Muscle layer of duodenum (tissue), 2 donors: ENCODE measurements around the gene CARD6.
A peak's percentile ranks its signal among the peaks of the same experiment; 100 is the strongest.
"Not testable (repeated sequence)": the region's sequence is repeated elsewhere in the genome, so short reads cannot be mapped to it uniquely, and the experiment has no call there.

Source experiments
- H3K27ac ChIP-seq: one replicate; pipeline ENCODE4 v1.7.0; 2013; ENCODE audit warnings: mild to moderate bottlenecking, low read length
- H3K27me3 ChIP-seq: one replicate; pipeline ENCODE4 v1.7.0; 2013; ENCODE audit warnings: low read depth, mild to moderate bottlenecking, control low read depth, low read length
- H3K36me3 ChIP-seq, 2 donors: one replicate each; pipeline ENCODE4 v1.7.0; 2013; ENCODE audit warnings: low read length in 2 of 2, control low read depth in 1 of 2, mild to moderate bottlenecking in 1 of 2; ENCODE audit not compliant: insufficient read depth in 2 of 2, control insufficient read depth in 1 of 2
- H3K4me1 ChIP-seq, 2 donors: one replicate each; pipeline ENCODE4 v1.7.0; 2013; ENCODE audit warnings: low read length in 2 of 2, mild to moderate bottlenecking in 2 of 2, control low read depth in 1 of 2, moderate library complexity in 1 of 2; ENCODE audit not compliant: insufficient read depth in 2 of 2, control insufficient read depth in 1 of 2
- H3K4me3 ChIP-seq, 2 donors: one replicate each; pipeline ENCODE4 v1.7.0; 2013; ENCODE audit warnings: low read length in 2 of 2, low read depth in 1 of 2, mild to moderate bottlenecking in 1 of 2
- H3K9me3 ChIP-seq, 2 donors: one replicate each; pipeline ENCODE4 v1.7.0; 2013; ENCODE audit warnings: low read length in 2 of 2, control low read depth in 1 of 2, mild to moderate bottlenecking in 1 of 2; ENCODE audit not compliant: control insufficient read depth in 1 of 2
- donor health status: healthy.

The CARD6 gene, protein sequence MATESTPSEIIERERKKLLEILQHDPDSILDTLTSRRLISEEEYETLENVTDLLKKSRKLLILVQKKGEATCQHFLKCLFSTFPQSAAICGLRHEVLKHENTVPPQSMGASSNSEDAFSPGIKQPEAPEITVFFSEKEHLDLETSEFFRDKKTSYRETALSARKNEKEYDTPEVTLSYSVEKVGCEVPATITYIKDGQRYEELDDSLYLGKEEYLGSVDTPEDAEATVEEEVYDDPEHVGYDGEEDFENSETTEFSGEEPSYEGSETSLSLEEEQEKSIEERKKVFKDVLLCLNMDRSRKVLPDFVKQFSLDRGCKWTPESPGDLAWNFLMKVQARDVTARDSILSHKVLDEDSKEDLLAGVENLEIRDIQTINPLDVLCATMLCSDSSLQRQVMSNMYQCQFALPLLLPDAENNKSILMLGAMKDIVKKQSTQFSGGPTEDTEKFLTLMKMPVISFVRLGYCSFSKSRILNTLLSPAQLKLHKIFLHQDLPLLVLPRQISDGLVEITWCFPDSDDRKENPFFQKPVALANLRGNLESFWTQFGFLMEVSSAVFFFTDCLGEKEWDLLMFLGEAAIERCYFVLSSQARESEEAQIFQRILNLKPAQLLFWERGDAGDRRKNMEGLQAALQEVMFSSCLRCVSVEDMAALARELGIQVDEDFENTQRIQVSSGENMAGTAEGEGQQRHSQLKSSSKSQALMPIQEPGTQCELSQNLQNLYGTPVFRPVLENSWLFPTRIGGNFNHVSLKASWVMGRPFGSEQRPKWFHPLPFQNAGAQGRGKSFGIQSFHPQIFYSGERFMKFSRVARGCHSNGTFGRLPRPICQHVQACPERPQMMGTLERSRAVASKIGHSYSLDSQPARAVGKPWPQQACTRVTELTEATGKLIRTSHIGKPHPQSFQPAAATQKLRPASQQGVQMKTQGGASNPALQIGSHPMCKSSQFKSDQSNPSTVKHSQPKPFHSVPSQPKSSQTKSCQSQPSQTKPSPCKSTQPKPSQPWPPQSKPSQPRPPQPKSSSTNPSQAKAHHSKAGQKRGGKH

GRCh38 chr5:40841068-40841805, at the start of gene CARD6:
TSS of gene CARD6 (plus strand) at chr5:40841367. CDS start at chr5:40841383, 16 bp downstream.
- no peaks in the 10 kb centered on the region for H3K4me1 ChIP-seq
- H3K36me3 ChIP-seq, result peaks cover 0 to 5% of the 10 kb centered on the region in 2 donors
- peak within 1 kb of the TSS; percentile 97 for H3K27ac ChIP-seq
- no peaks in the 10 kb centered on the region for H3K9me3 ChIP-seq
- H3K27me3 ChIP-seq, result no peaks in the 10 kb centered on the region
- H3K4me3 ChIP-seq, result peak within 1 kb of the TSS; percentile 49 to 93

GRCh38 chr5:40791715-40792139, 49.4 kb upstream of the CARD6 start:
- no peaks in the 10 kb centered on the region for H3K27me3 ChIP-seq
- H3K4me1 ChIP-seq, result peaks cover 9 to 14% of the 10 kb centered on the region in 2 donors
- peaks cover 0 to 9% of the 10 kb centered on the region in 2 donors for H3K36me3 ChIP-seq
- no peaks in the 10 kb centered on the region for H3K9me3 ChIP-seq
- no peak overlapping the region for H3K27ac ChIP-seq
- no peak overlapping the region for H3K4me3 ChIP-seq

DNA sequence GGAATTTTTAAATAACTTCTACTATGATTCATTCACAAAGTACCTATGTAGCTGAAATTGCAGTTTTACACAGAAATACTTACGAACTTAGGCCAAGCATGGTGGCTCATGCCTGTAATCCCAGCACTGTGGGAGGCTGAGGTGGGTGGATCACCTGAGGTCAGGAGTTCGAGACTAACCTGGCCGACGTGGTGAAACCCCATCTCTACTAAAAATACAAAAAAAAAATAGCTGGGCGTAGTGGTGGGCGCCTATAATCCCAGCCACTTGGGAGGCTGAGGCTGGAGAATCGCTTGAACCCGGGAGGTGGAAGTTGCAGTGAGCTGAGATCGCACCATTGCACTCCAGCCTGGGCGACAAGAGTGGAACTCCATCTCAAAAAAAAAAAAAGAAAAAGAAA, 48.5 kb upstream of the CARD6 start:
- H3K4me1 ChIP-seq, result peaks cover 14% of the 10 kb centered on the region in 2 donors
- not testable (repeated sequence) for H3K27ac ChIP-seq, H3K4me3 ChIP-seq, H3K36me3 ChIP-seq, H3K27me3 ChIP-seq, H3K9me3 ChIP-seq

GRCh38 chr5:40794340-40794739, 46.8 kb upstream of the CARD6 start:
- H3K9me3 ChIP-seq, H3K27me3 ChIP-seq, H3K36me3 ChIP-seq, H3K4me3 ChIP-seq, H3K27ac ChIP-seq: not testable (repeated sequence)
- H3K4me1 ChIP-seq, result peaks cover 14% of the 10 kb centered on the region in 2 donors

- H3K4me3 ChIP-seq, H3K27ac ChIP-seq, H3K9me3 ChIP-seq, H3K36me3 ChIP-seq, H3K27me3 ChIP-seq: not testable (repeated sequence)
- peaks cover 14% of the 10 kb centered on the region in 2 donors for H3K4me1 ChIP-seq
Measured at GRCh38 chr5:40794877-40795276, 46.3 kb upstream of the CARD6 start.

DNA sequence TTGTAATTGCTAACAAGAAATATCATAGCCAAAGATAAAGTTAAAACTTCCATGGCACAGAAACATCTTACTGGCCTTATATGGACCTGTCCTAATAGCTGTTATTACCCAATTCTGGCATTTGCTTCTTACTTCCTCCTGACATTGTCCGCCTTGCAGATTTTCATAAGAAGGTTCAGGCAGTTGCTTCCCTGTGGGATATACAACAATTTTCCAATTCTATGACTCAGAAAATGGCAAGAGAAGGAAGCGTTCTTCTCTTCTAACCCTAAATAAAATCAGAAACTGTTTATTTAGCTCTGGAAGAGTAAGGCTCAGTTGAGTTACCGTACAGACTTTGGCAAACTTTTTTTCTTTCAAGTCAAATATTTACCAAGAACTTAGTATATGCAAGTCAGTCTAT, 44.7 kb upstream of the CARD6 start:
- Histone ChIP-seq H3K27ac (peak overlapping the region; percentile 86), H3K4me1 (peaks cover 9 to 14% of the 10 kb centered on the region in 2 donors)

GRCh38 chr5:40797273-40798011, 43.7 kb upstream of the CARD6 start:
- peaks cover 7 to 14% of the 10 kb centered on the region in 2 donors for H3K4me1 ChIP-seq
- H3K36me3 ChIP-seq, result no peaks in the 10 kb centered on the region
- peak overlapping the region; percentile 86 for H3K27ac ChIP-seq
- peak overlapping the region; percentile 86 to 96 for H3K4me3 ChIP-seq
- no peaks in the 10 kb centered on the region for H3K9me3 ChIP-seq
- H3K27me3 ChIP-seq, result no peaks in the 10 kb centered on the region

More for the DNA sequence above, 44.7 kb upstream of the CARD6 start:
- H3K4me3 ChIP-seq, result peak overlapping the region; percentile 86 to 96
- H3K9me3 ChIP-seq, result no peaks in the 10 kb centered on the region
- no peaks in the 10 kb centered on the region for H3K36me3 ChIP-seq
- H3K27me3 ChIP-seq, result no peaks in the 10 kb centered on the region

DNA sequence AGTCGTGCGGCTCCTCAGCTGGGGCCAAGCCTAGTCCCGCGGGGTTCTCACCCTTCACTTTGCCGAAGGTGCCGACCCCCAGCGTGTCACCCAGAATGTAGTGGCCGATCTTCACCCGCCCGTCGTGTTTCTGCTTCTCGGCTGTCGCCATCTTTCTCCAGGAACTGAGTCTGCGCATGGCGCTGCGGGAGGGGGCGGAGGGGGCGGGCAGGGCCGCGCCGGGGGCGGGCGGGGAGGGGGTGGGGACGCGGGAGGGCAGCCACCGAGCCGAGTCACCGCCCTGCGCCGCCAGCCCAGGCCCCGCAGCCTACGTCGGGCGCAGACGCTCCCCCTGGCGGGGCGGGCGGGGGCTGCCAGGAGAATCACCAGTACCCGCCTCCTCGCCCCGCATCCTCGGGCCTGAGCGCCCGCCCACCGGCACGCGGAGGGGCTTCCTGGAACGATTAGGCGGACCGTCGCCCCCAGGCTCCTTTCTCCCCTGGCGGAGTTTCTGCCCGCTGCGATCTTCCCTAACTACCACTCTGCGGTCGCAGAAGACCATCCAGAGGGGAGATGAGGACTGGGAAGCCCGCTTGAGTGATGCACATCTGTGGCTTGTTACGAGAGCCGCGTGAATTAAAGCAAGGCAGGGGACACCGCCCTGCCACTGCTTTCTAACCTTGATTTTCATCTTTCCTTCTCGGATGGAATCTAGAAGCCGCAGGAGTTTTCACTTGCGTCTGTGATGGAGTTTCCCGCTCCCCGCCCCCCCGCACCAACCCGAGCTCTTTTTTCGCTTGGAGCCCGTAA, 43.0 kb upstream of the CARD6 start, which contains the start of gene PRKAA1:
TSS of gene PRKAA1 (minus strand) at position 363 of the 789 bp plus-strand sequence. CDS start at position 178, 185 bp downstream.
- H3K4me1 ChIP-seq, result peaks cover 7 to 14% of the 10 kb centered on the region in 2 donors

GRCh38 chr5:40798801-40799210, 42.4 kb upstream of the CARD6 start:
- Histone ChIP-seq H3K4me3 (peak overlapping the region; percentile 76 to 86), H3K4me1 (peaks cover 7 to 14% of the 10 kb centered on the region in 2 donors), H3K9me3 (no peaks in the 10 kb centered on the region), H3K27ac (peak overlapping the region; percentile 79), H3K27me3 (no peaks in the 10 kb centered on the region), H3K36me3 (no peaks in the 10 kb centered on the region)

More for the DNA sequence above, 43.0 kb upstream of the CARD6 start, which contains the start of gene PRKAA1:
- peak within 1 kb of the TSS; percentile 86 for H3K27ac ChIP-seq
- no peaks in the 10 kb centered on the region for H3K27me3 ChIP-seq
- peak within 1 kb of the TSS; percentile 86 to 96 for H3K4me3 ChIP-seq
- H3K36me3 ChIP-seq, result no peaks in the 10 kb centered on the region
- H3K9me3 ChIP-seq, result no peaks in the 10 kb centered on the region
